Suprapubic skin (tissue), 4 donors: ENCODE results near the gene FZD7. TPM values are rescaled to one million over a fixed set of nuclear protein-coding genes. Genes with fewer than 3 reads are reported as not detected.

Experiments used
- DNase-seq, 2 donors: peaks; one replicate each; pipeline ENCODE4 v3.0.0-alpha.2; 2019; ENCODE audit warnings: low spot score in 2 of 2
- H3K27ac ChIP-seq: fragments of 200-600 bp; sonication (generic); one replicate; pipeline ENCODE4 v1.5.1; 2019
- H3K27me3 ChIP-seq: fragments of 200-600 bp; sonication (generic); one replicate; pipeline ENCODE4 v1.5.1; 2019
- H3K36me3 ChIP-seq: fragments of 200-600 bp; sonication (generic); one replicate; pipeline ENCODE4 v1.5.1; 2019
- H3K4me1 ChIP-seq: fragments of 200-600 bp; sonication (generic); one replicate; pipeline ENCODE4 v1.5.1; 2019
- H3K4me3 ChIP-seq: fragments of 200-600 bp; sonication (generic); one replicate; pipeline ENCODE4 v1.5.1; 2019; ENCODE audit warnings: mild to moderate bottlenecking
- H3K9me3 ChIP-seq: fragments of 200-600 bp; sonication (generic); one replicate; pipeline ENCODE4 v1.5.1; 2019
- EP300 ChIP-seq: sonication (generic); formaldehyde crosslinking; IDR thresholded peaks from one replicate; pipeline ENCODE4 v1.6.1; 2017; ENCODE audit warnings: antibody characterized with exemption
- POLR2A ChIP-seq, 2 donors: fragments of 450-650 bp; IDR thresholded peaks; one replicate each; pipeline ENCODE4 v1.6.1; 2017; ENCODE audit warnings: antibody characterized with exemption in 2 of 2, mild to moderate bottlenecking in 2 of 2, moderate library complexity in 2 of 2
- POLR2AphosphoS5 ChIP-seq, 3 donors: sonication (generic); formaldehyde crosslinking; IDR thresholded peaks; one replicate each; pipeline ENCODE4 v1.6.1; 2017; ENCODE audit warnings: antibody characterized with exemption in 3 of 3
- WGBS: methylation state at CpG from one replicate; pipeline ENCODE4 v1.1.5; 2018; 5-methylcytosine and 5-hydroxymethylcytosine counted together
- total RNA-seq, 4 donors: library from RNA; depleted of rRNA; stranded (reverse); fragments of >200 nt; gene quantifications; one replicate each; pipeline ENCODE4 v1.1.0, GENCODE V29; 2016
- TF ChIP-seq, protein P1 (sequence below), 2 donors: fragments of 200-600 bp in 1 of 2; fragments of 450-650 bp in 1 of 2; sonication (generic) in 1 of 2; IDR thresholded peaks; one replicate each; pipeline ENCODE4 v1.5.1; 2016 to 2019; ENCODE audit warnings: antibody characterized with exemption in 2 of 2, mild to moderate bottlenecking in 1 of 2, moderate library complexity in 1 of 2

The FZD7 gene
- total RNA-seq, 4 donors from 2014 or later: 13.5 to 31.3 (median 23.6) TPM

DNA sequence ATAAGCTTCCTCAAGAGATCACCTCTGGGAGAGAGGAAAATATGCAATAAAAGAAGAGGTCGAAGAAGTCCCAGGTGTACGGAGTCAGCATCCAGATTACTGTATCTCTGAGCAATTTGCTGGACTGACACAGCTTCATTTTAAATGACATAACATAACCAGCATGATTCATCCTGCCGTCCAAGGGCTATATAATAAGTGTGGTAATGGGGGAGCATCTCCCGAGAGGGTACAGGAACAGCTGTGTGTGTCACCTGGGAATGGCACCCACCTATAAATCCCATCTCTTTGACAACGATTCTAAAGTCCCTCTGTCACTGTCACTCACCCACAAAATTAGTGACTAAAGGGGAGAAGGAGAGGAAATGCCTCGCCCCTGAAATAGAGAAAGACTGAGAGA, 19.3 kb upstream of the FZD7 start:
- Histone ChIP-seq H3K27me3 (no peaks in the 10 kb centered on the region), H3K27ac (no peak overlapping the region), H3K9me3 (no peaks in the 10 kb centered on the region), H3K4me3 (no peak overlapping the region), H3K4me1 (peaks cover 7% of the 10 kb centered on the region), H3K36me3 (no peaks in the 10 kb centered on the region)
- no peak for DNase-seq
- TF ChIP-seq POLR2A (IDR thresholded peaks at IDR 0.05) (no peak), POLR2AphosphoS5 (IDR thresholded peaks at IDR 0.05) (no peak), EP300 (no peak)
- TF ChIP-seq, protein P1, sequence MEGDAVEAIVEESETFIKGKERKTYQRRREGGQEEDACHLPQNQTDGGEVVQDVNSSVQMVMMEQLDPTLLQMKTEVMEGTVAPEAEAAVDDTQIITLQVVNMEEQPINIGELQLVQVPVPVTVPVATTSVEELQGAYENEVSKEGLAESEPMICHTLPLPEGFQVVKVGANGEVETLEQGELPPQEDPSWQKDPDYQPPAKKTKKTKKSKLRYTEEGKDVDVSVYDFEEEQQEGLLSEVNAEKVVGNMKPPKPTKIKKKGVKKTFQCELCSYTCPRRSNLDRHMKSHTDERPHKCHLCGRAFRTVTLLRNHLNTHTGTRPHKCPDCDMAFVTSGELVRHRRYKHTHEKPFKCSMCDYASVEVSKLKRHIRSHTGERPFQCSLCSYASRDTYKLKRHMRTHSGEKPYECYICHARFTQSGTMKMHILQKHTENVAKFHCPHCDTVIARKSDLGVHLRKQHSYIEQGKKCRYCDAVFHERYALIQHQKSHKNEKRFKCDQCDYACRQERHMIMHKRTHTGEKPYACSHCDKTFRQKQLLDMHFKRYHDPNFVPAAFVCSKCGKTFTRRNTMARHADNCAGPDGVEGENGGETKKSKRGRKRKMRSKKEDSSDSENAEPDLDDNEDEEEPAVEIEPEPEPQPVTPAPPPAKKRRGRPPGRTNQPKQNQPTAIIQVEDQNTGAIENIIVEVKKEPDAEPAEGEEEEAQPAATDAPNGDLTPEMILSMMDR (IDR thresholded peaks at IDR 0.05): no peak
- 47% methylated on average over 6 of the region's 6 CpGs for WGBS

DNA sequence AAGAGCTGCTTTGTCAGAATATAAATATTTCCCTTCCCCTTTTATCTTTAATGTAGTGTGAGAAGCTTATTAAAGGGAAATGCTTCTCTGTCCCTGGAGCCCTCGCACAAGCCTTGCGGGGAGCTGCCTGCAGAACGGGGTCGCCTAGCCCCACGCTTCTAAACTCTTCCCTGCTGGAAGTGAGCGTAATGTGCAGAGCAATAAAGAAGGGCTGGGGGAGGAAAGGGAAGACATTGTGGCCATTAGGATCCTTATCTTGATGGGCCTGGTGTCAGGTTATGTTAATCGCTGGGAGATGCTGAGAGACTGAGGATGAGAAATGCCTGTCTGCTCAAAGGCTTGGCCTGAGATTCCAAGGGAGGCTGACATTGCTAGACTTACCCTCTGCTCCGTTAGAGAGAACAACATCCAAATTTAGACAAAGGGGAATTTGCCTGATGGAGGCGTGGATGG, 18.9 kb upstream of the FZD7 start:
- WGBS: 64% methylated on average over 9 of the region's 9 CpGs
- H3K4me3 ChIP-seq: no peak overlapping the region
- H3K27me3 ChIP-seq: no peaks in the 10 kb centered on the region
- no peak for DNase-seq
- no peaks in the 10 kb centered on the region for H3K36me3 ChIP-seq
- no peak overlapping the region for H3K27ac ChIP-seq
- no peak for TF ChIP-seq POLR2AphosphoS5 (IDR thresholded peaks at IDR 0.05)
- TF ChIP-seq POLR2A (IDR thresholded peaks at IDR 0.05): no peak
- TF ChIP-seq, protein P1 (IDR thresholded peaks at IDR 0.05): no peak
- TF ChIP-seq EP300: no peak
- H3K9me3 ChIP-seq: no peaks in the 10 kb centered on the region
- peaks cover 7% of the 10 kb centered on the region for H3K4me1 ChIP-seq

DNA sequence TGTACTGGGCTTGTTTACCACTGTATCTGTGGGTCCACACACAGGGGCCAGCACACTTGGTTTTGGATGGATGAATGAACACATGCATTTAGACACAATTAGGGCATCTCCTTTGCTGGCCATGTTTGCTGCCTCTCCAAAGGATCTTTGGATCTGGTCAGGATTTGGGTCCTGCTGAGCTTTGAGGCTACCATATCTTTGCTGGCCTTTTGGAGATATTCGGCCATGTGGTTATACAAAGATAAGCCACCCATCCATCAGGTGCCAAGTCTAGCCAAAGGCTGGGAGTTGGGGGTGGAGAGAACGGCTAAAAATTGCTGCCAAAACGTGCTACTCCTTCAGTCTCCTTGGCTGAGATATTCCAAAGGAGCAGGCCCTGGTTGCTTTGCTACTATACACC, 18.2 kb upstream of the FZD7 start:
- Histone ChIP-seq H3K27ac (no peak overlapping the region), H3K4me3 (no peak overlapping the region), H3K9me3 (no peaks in the 10 kb centered on the region), H3K27me3 (no peaks in the 10 kb centered on the region), H3K36me3 (no peaks in the 10 kb centered on the region), H3K4me1 (peaks cover 7% of the 10 kb centered on the region)
- TF ChIP-seq, protein P1 (IDR thresholded peaks at IDR 0.05): no peak
- TF ChIP-seq POLR2AphosphoS5 (IDR thresholded peaks at IDR 0.05) (no peak), EP300 (no peak), POLR2A (IDR thresholded peaks at IDR 0.05) (no peak)
- 92% methylated on average over 3 of the region's 3 CpGs for WGBS
- DNase-seq: no peak

DNA sequence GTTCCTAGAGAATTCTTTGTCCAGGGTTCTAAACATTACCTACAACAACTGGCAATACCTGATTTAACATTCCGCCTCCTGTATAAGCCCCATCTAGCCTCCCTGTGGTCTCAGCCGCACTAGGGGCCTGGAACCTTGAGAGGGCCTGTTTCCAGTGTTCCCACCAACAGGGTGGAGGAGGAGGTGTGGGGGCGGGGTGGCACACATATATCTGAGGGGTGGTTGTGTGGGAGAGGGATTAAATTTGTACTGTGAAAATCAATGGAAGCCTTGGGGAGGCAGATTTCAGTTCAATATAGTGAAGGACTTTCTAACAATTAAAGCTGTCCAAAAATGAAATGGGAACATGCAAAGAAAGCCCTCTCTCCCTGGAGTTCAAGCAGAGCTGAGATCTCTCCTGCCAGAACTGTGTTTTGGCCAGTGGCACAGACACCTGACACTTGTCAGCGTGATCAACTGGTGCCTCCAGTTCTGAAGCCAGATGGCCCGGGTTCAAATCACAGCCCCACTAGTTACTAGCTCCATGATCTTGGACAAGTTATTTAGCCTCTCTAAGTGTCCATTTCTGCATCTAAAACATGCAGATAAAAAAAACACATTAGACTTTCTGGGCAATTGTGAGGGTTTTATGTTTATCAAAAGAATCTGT, 17.0 kb upstream of the FZD7 start:
- H3K36me3 ChIP-seq: no peaks in the 10 kb centered on the region
- H3K4me3 ChIP-seq: no peak overlapping the region
- TF ChIP-seq, protein P1 (IDR thresholded peaks at IDR 0.05): no peak
- TF ChIP-seq POLR2AphosphoS5 (IDR thresholded peaks at IDR 0.05): no peak
- no peak for TF ChIP-seq POLR2A (IDR thresholded peaks at IDR 0.05)
- no peak for TF ChIP-seq EP300
- H3K27me3 ChIP-seq: no peaks in the 10 kb centered on the region
- H3K27ac ChIP-seq: no peak overlapping the region
- WGBS: 72% methylated on average over 5 of the region's 5 CpGs
- no peaks in the 10 kb centered on the region for H3K9me3 ChIP-seq
- DNase-seq: no peak
- peaks cover 7% of the 10 kb centered on the region for H3K4me1 ChIP-seq

DNA sequence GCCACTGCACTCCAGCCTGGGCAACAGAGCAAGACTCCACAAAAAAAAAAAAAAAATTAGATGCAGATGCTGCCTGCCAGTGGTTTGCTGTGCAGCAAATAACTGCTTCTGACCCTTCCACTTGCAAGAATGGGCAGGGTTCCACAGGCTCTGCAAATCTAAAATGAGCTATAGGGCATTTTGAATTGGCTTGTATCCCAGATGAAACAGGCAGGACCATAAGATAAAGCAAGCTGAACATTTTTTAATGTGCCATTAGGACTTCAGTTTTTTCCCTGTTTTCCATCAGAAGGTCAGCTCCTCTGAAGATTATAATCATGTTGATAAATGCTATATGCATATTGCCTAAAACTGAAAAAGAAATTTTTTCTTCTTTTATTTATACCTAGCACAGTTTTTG, 15.7 kb upstream of the FZD7 start:
- no peaks in the 10 kb centered on the region for H3K36me3 ChIP-seq
- no peaks in the 10 kb centered on the region for H3K9me3 ChIP-seq
- no peak for DNase-seq

More for the DNA sequence above, 15.7 kb upstream of the FZD7 start:
- no peak overlapping the region for H3K4me3 ChIP-seq
- TF ChIP-seq EP300 (no peak), POLR2AphosphoS5 (IDR thresholded peaks at IDR 0.05) (no peak)
- H3K27ac ChIP-seq: no peak overlapping the region
- H3K27me3 ChIP-seq: no peaks in the 10 kb centered on the region
- peaks cover 7% of the 10 kb centered on the region for H3K4me1 ChIP-seq
